HG02970 (cell line): ENCODE data around the gene SEMA4A.
"Not testable (repeated sequence)": the region's sequence is repeated elsewhere in the genome, so short reads cannot be mapped to it uniquely, and the experiment has no call there.

Source experiments
- ATAC-seq: cut with Tn5 transposase; IDR thresholded peaks from one replicate; pipeline ENCODE4 v1.9.1; 2021; ENCODE audit warnings: mild to moderate bottlenecking, moderate library complexity, moderate number of reproducible peaks; ENCODE audit not compliant: unreplicated experiment, low FRiP score

The SEMA4A gene

GRCh38 chr1:156155756-156156510 lies 2.5 kb downstream of the SEMA4A start:
- ATAC-seq: no peak

GRCh38 chr1:156157506-156157905 lies 4.1 kb downstream of the SEMA4A start:
- ATAC-seq: no peak

- no peak for ATAC-seq
Measured at GRCh38 chr1:156157966-156158365, 4.6 kb downstream of the SEMA4A start.

- no peak for ATAC-seq
Measured at GRCh38 chr1:156160000-156160742, 6.8 kb downstream of the SEMA4A start.

- no peak for ATAC-seq
Measured at GRCh38 chr1:156160743-156161171, 7.4 kb downstream of the SEMA4A start.

GRCh38 chr1:156162430-156163037 lies 9.1 kb downstream of the SEMA4A start:
- no peak for ATAC-seq

- no peak for ATAC-seq
Measured at GRCh38 chr1:156163712-156164111, 10.3 kb downstream of the SEMA4A start.

- ATAC-seq: no peak
Measured at GRCh38 chr1:156164125-156164831, 10.9 kb downstream of the SEMA4A start.

- no peak for ATAC-seq
Measured at GRCh38 chr1:156165083-156165482, 11.7 kb downstream of the SEMA4A start.

- ATAC-seq: no peak
Measured at GRCh38 chr1:156167536-156167935, 14.2 kb downstream of the SEMA4A start.

GRCh38 chr1:156172696-156173470 lies 19.5 kb downstream of the SEMA4A start:
- no peak for ATAC-seq

- no peak for ATAC-seq
Measured at GRCh38 chr1:156176610-156177210, 23.3 kb downstream of the SEMA4A start.

- ATAC-seq: no peak
Measured at GRCh38 chr1:156177919-156178654, 24.7 kb downstream of the SEMA4A start.

GRCh38 chr1:156180471-156180870 lies 27.1 kb downstream of the SEMA4A start:
- no peak for ATAC-seq

GRCh38 chr1:156181391-156181924 lies 28.1 kb downstream of the SEMA4A start:
- ATAC-seq: not testable (repeated sequence)

- ATAC-seq: not testable (repeated sequence)
Measured at GRCh38 chr1:156182010-156182779, 28.8 kb downstream of the SEMA4A start.

- not testable (repeated sequence) for ATAC-seq
Measured at GRCh38 chr1:156186347-156187177, 33.2 kb downstream of the SEMA4A start.
